ENCODE results near the gene MT1X.

GRCh38 chr16:56632848-56633365 lies 49.4 kb upstream of the MT1X start:
- TF ChIP-seq CTCF (IDR thresholded peaks at IDR 0.05; ENCODE audit: poor library complexity) = no peak
- no peak for TF ChIP-seq EZH2phosphoT487 (IDR thresholded peaks at IDR 0.05; ENCODE audit: low read depth, severe bottlenecking, unreplicated experiment)
- no peak for TF ChIP-seq EZH2 (IDR thresholded peaks at IDR 0.05; ENCODE audit: borderline replicate concordance)

Data from hepatocyte (in vitro differentiated cells).